22Rv1 (cell line): ENCODE results near the gene KIF6.

Experiments used
- ZFX ChIP-seq: fragments of 450-650 bp; IDR thresholded peaks from 2 replicates; pipeline ENCODE4 v1.6.1; 2017; ENCODE audit warnings: antibody characterized with exemption, borderline replicate concordance
- TF ChIP-seq, protein P1 (sequence below): fragments of 450-650 bp; IDR thresholded peaks from 2 replicates; pipeline ENCODE4 v1.5.1; 2017; ENCODE audit warnings: mild to moderate bottlenecking

DNA sequence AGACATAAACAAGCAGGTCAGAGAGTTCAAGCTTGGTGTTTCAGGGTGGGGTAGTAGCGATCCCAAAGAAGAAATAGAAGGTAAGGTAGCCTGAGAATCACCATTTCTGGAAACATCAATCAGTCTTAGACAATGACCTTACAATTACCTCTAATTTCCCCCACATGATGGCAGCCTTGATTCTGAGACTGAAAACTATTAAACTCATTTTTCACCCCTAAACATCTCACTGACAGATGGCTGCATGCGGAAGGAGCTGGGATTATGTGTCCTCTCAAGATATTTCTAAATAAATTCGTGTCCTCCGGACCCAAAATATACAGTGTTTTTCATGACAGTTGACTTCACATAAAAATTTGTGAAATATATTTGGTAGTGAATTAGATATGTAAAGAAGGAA is 61.0 kb downstream of the KIF6 start:
- TF ChIP-seq, protein P1, sequence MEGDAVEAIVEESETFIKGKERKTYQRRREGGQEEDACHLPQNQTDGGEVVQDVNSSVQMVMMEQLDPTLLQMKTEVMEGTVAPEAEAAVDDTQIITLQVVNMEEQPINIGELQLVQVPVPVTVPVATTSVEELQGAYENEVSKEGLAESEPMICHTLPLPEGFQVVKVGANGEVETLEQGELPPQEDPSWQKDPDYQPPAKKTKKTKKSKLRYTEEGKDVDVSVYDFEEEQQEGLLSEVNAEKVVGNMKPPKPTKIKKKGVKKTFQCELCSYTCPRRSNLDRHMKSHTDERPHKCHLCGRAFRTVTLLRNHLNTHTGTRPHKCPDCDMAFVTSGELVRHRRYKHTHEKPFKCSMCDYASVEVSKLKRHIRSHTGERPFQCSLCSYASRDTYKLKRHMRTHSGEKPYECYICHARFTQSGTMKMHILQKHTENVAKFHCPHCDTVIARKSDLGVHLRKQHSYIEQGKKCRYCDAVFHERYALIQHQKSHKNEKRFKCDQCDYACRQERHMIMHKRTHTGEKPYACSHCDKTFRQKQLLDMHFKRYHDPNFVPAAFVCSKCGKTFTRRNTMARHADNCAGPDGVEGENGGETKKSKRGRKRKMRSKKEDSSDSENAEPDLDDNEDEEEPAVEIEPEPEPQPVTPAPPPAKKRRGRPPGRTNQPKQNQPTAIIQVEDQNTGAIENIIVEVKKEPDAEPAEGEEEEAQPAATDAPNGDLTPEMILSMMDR: no peak
- no peak for TF ChIP-seq ZFX
